Measurements from ENCODE around the gene EXT2.

EXT2 gene

DNA sequence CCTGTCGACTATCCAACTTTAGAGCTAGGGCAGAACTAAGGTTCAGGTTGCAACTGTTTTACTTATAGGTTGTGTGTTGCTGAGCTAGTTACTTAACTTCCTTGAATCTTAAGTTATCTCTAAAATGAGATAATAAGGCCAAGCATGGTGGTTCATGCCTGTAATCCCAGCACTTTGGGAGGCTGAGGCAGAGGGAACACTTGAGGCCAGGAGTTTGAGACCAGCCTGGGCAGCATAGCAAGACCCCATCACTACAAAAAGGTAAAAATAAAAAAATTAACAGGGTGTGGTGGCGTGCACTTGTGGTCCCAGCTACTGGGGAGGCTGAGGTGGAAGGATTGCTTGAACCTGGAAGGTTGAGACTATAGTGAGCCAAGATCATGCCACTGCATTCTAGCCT, 27.3 kb upstream of the EXT2 start:
- H3K4me3 ChIP-seq (replicated peaks in 1 of 2; ENCODE audit: low read depth in 2 of 2, low read length in 2 of 2), result no peak overlapping the region
- DNase-seq (ENCODE audit: low read depth in 2 of 2), result no peak
- TF ChIP-seq, protein P1, sequence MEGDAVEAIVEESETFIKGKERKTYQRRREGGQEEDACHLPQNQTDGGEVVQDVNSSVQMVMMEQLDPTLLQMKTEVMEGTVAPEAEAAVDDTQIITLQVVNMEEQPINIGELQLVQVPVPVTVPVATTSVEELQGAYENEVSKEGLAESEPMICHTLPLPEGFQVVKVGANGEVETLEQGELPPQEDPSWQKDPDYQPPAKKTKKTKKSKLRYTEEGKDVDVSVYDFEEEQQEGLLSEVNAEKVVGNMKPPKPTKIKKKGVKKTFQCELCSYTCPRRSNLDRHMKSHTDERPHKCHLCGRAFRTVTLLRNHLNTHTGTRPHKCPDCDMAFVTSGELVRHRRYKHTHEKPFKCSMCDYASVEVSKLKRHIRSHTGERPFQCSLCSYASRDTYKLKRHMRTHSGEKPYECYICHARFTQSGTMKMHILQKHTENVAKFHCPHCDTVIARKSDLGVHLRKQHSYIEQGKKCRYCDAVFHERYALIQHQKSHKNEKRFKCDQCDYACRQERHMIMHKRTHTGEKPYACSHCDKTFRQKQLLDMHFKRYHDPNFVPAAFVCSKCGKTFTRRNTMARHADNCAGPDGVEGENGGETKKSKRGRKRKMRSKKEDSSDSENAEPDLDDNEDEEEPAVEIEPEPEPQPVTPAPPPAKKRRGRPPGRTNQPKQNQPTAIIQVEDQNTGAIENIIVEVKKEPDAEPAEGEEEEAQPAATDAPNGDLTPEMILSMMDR (IDR thresholded peaks at IDR 0.05; ENCODE audit: low read depth, low read length), result no peak

DNA sequence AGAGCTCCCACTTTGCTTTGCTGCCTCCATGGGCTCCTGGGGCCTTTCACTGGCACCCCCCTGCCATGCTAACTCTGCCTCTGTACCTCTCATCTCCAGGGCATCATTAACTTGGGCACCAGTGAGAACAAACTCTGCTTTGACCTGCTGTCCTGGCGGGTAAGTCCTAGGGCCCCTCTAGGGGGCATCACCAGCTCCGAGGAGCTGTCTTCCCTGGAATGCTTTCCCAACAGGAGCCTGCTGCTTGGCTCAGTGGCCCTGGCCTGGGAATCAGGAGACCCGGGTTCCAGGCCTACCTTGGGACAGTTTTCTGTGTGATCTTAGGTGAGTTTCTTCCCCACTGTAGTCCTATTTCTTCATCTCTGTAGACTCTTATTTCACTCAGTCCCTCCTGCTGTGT, 24.3 kb upstream of the EXT2 start:
- no peak for DNase-seq (ENCODE audit: low read depth in 2 of 2)
- TF ChIP-seq, protein P1 (IDR thresholded peaks at IDR 0.05; ENCODE audit: low read depth, low read length), result no peak
- no peak overlapping the region for H3K4me3 ChIP-seq (replicated peaks in 1 of 2; ENCODE audit: low read depth in 2 of 2, low read length in 2 of 2)

DNA sequence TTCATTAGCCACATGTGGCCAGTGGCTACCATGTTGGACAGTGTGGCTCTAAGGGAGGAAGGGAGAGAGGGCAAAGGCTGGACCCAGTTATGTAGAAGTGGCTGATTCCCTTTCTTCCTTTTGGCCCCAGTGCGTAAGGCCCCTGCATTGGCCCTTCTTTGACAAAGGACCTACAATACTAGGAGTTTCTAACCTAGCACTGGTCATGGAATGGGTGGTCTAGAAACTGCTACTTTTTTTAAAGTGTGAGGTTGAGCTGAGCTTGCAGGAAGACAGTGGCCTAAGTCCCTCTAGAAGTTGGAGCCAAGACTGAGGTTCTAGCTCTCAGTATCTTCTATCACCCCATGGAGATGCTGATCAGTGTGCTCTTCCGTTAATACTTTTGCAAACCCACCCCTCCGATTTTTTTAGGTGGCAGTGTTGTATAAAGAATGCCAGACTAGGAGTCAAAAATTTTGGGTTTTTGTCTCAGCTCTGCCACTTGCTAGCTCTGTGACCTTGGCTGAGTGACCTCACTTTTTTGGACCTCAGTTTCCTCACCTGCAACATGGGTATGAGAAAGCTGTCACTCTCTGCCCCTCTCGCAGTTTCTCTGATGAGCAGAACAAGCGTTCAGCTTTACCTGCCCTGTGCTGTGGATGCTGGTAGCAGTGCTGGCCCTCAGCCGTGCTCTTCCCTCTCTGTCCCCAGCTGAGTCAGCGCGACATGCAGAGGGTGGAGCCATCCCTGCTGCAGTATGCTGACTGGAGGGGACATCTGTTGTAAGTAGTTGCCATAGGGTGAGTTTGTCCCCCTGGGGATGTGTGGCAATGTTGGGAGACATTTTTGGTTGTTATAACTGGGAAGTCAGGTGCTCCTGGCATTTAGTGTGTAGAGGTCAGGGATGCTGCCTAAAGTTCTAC, 22.5 kb upstream of the EXT2 start:
- TF ChIP-seq, protein P1 (IDR thresholded peaks at IDR 0.05; ENCODE audit: low read depth, low read length), result no peak
- no peak for DNase-seq (ENCODE audit: low read depth in 2 of 2)
- H3K4me3 ChIP-seq (replicated peaks in 1 of 2; ENCODE audit: low read depth in 2 of 2, low read length in 2 of 2), result no peak overlapping the region

DNA sequence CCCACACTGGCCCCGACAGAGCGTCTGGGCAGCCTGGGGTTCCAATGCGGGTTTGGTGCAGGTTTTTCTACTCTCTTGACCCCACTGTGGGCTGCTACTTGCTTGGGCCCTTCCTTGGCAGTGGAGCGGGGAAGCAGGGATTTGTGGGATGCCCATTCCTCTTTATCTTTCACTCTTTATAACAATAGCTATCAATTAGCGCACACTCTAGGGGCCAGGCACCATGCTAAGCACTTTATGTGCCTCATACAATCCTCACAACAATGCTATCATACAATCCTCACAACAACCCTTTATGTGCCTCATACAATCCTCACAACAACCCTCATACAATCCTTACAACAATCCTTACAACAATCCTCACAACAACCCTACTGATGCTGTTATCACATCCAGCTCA, 16.7 kb upstream of the EXT2 start:
- no peak overlapping the region for H3K4me3 ChIP-seq (replicated peaks in 1 of 2; ENCODE audit: low read depth in 2 of 2, low read length in 2 of 2)
- TF ChIP-seq, protein P1 (IDR thresholded peaks at IDR 0.05; ENCODE audit: low read depth, low read length), result no peak
- no peak for DNase-seq (ENCODE audit: low read depth in 2 of 2)

DNA sequence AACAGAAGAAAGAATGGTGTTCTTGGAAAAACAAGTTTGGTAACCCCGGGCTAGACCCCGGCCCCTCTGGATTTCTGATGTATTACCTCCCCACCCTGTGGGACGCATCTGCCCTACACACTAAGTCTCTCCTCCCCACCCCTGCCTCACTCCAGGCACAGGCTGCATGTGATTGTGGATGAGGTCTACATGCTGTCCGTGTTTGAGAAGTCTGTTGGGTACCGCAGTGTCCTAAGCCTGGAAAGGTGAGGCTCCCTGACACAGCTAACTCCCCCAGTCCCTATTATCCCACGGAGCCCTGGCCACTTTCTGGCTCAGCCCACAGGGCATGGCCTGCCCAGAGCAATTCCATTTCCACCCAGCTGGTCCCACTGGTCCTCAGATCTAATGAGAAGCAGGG, 16.1 kb upstream of the EXT2 start:
- H3K4me3 ChIP-seq (replicated peaks in 1 of 2; ENCODE audit: low read depth in 2 of 2, low read length in 2 of 2), result no peak overlapping the region
- DNase-seq (ENCODE audit: low read depth in 2 of 2), result no peak

DNA sequence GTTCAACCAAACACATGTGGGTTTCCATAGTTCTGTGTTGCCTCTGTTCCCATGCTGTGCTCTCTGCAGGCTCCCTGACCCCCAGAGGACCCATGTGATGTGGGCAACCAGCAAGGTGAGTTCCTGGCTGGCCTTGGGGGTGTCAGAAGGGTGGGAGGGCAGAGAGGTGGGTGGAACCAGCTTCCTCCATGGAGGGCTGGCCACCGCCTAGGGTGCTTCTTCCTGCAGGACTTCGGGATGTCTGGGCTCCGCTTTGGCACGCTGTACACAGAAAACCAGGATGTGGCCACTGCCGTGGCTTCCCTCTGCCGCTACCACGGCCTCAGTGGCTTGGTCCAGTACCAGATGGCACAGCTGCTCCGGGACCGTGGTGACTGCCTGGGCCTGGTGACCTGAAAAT, 14.5 kb upstream of the EXT2 start:
- no peak overlapping the region for H3K4me3 ChIP-seq (replicated peaks in 1 of 2; ENCODE audit: low read depth in 2 of 2, low read length in 2 of 2)
- TF ChIP-seq, protein P1 (IDR thresholded peaks at IDR 0.05; ENCODE audit: low read depth, low read length), result no peak
- DNase-seq (ENCODE audit: low read depth in 2 of 2), result no peak

More for the DNA sequence above, 16.1 kb upstream of the EXT2 start:
- TF ChIP-seq, protein P1 (IDR thresholded peaks at IDR 0.05; ENCODE audit: low read depth, low read length), result no peak

Data from cardiac fibroblast (primary cell).